Measurements from ENCODE around the gene CNIH3. TPM values are rescaled to one million over a fixed set of nuclear protein-coding genes. Genes with fewer than 3 reads are reported as not detected.

Gene CNIH3
- total RNA-seq, 1 donor from 2014 or later: 0.53 TPM

DNA sequence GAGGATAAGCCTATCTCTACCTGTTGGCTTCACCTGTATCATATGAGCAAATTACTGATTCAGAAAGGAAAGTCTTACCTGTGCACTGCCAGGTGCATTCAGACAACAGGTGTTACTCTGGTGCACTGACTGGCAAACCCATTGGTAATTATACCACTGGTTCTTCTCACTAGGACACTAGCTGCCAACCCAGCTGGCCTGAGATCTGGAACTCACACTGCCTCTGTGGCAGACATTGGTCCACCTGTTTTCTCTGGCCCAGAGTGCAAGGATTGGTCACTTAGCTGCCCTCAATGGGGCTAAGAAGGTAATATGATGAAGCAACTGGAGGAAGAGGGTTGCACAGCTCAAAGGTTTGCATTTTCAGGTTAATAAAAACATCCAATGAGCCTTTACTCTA, 173.2 kb downstream of the CNIH3 start:
- FAIRE-seq (peak; percentile 92), DNase-seq (ENCODE audit: low read depth) (no peak)
- Histone ChIP-seq H3K27me3 (ENCODE audit: control insufficient read depth, insufficient read depth, low read length) (peaks cover 2% of the 10 kb centered on the region), H3K36me3 (ENCODE audit: control insufficient read depth, insufficient read depth, low read length) (no peaks in the 10 kb centered on the region), H3K4me3 (ENCODE audit: low read depth, low read length) (no peak overlapping the region)
- TF ChIP-seq, protein P1, sequence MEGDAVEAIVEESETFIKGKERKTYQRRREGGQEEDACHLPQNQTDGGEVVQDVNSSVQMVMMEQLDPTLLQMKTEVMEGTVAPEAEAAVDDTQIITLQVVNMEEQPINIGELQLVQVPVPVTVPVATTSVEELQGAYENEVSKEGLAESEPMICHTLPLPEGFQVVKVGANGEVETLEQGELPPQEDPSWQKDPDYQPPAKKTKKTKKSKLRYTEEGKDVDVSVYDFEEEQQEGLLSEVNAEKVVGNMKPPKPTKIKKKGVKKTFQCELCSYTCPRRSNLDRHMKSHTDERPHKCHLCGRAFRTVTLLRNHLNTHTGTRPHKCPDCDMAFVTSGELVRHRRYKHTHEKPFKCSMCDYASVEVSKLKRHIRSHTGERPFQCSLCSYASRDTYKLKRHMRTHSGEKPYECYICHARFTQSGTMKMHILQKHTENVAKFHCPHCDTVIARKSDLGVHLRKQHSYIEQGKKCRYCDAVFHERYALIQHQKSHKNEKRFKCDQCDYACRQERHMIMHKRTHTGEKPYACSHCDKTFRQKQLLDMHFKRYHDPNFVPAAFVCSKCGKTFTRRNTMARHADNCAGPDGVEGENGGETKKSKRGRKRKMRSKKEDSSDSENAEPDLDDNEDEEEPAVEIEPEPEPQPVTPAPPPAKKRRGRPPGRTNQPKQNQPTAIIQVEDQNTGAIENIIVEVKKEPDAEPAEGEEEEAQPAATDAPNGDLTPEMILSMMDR (IDR thresholded peaks at IDR 0.05; ENCODE audit: insufficient read depth, low read length, severe bottlenecking): no peak

Other genes with a start within 250 kb of the CNIH3 start
- 34.5 and 58.8 TPM in 2 replicates for gene WDR26, start 181.5 kb upstream of the CNIH3 start, total RNA-seq